ENCODE results near the gene MYL6. TPM values are rescaled to one million over a fixed set of nuclear protein-coding genes. Genes with fewer than 3 reads are reported as not detected.

MYL6 gene
- total and polyA plus RNA-seq, 9 of the 15 experiments (the other 6 are each of a cell fraction or from before 2014, with no cell fraction given), result 557 to 1,664 (median 958) TPM

GRCh38 chr12:56189099-56189917, 31.1 kb downstream of the MYL6 start, which contains the start of gene SMARCC2 (continued):
- no peak for TF ChIP-seq HDAC6 (IDR thresholded peaks at IDR 0.05; ENCODE audit: low read depth, low read length)
- TF ChIP-seq ZNF75A (CRISPR knock-in tag; IDR thresholded peaks at IDR 0.05), result no peak
- TF ChIP-seq ZNF121 (CRISPR knock-in tag; conservative IDR thresholded peaks at IDR 0.05), result no peak
- TF ChIP-seq GTF2F1 (IDR thresholded peaks at IDR 0.05; ENCODE audit: low read depth, low read length), result no peak
- TF ChIP-seq FOXA3 (CRISPR knock-in tag; conservative IDR thresholded peaks at IDR 0.05 in 1 of 2, IDR thresholded peaks at IDR 0.05 in 1 of 2), result no peak
- TF ChIP-seq FOXM1 (IDR thresholded peaks at IDR 0.05; ENCODE audit: low read depth), result no peak; the same call in 1 of the 2 replicates
- no peak; the same call in 1 of the 2 replicates for TF ChIP-seq FOXM1 (CRISPR knock-in tag; IDR thresholded peaks at IDR 0.05; ENCODE audit: low read depth)
- TF ChIP-seq FIP1L1 (IDR thresholded peaks at IDR 0.05; ENCODE audit: low read depth, low read length, poor library complexity, severe bottlenecking), result no peak
- no peak for TF ChIP-seq ZBTB33 (CRISPR knock-in tag; IDR thresholded peaks at IDR 0.05)
- 0 out of 2 replicates have a peak, but pooled peaks have one; percentile 46 for TF ChIP-seq ZNF589 (CRISPR knock-in tag; IDR thresholded peaks at IDR 0.05; ENCODE audit: low read depth)
- TF ChIP-seq ETV1 (tag; conservative IDR thresholded peaks at IDR 0.05; ENCODE audit: low read depth), result no peak
- peak; percentile 78; the same call in 1 of the 2 replicates for TF ChIP-seq SMC3 (conservative IDR thresholded peaks at IDR 0.05; ENCODE audit: insufficient read depth, low read depth, low read length)
- TF ChIP-seq ZBTB40 (IDR thresholded peaks at IDR 0.05), result no peak
- no peak for TF ChIP-seq ZBTB40 (CRISPR knock-in tag; IDR thresholded peaks at IDR 0.05)
- TF ChIP-seq CXXC5 (CRISPR knock-in tag; IDR thresholded peaks at IDR 0.05), result peak; percentile 61

Data from K562 (cell line).